ENCODE data around the gene OR10A5.
"Not testable (repeated sequence)": the region's sequence is repeated elsewhere in the genome, so short reads cannot be mapped to it uniquely, and the experiment has no call there.

The OR10A5 gene

GRCh38 chr11:6876325-6876724 is 30.8 kb downstream of the OR10A5 start, which contains the start of gene OR10A4:
TSS of gene OR10A4 (plus strand) at chr11:6876625. CDS start at chr11:6876648, 23 bp downstream.
- no peaks in the 10 kb centered on the region for H3K9me3 ChIP-seq (ENCODE audit: insufficient read depth, low read depth, low read length)
- H3K4me3 ChIP-seq (ENCODE audit: low read length) = no peak within 1 kb of the TSS
- no peaks in the 10 kb centered on the region for H3K36me3 ChIP-seq (ENCODE audit: insufficient read depth, low read length)
- no peak within 1 kb of the TSS for H3K27ac ChIP-seq (ENCODE audit: low read depth, low read length)
- H3K9ac ChIP-seq (ENCODE audit: low read depth, low read length) = no peak within 1 kb of the TSS
- H3K27me3 ChIP-seq (ENCODE audit: insufficient read depth, low read length) = no peaks in the 10 kb centered on the region
- H3K4me1 ChIP-seq (ENCODE audit: insufficient read depth, low read length) = no peaks in the 10 kb centered on the region
- 97% methylated on average over 1 of the region's 1 CpG for WGBS

GRCh38 chr11:6876914-6877313 is 31.4 kb downstream of the OR10A5 start:
- Histone ChIP-seq H3K9me3 (ENCODE audit: insufficient read depth, low read depth, low read length) (no peaks in the 10 kb centered on the region), H3K9ac (ENCODE audit: low read depth, low read length) (no peak overlapping the region), H3K4me1 (ENCODE audit: insufficient read depth, low read length) (no peaks in the 10 kb centered on the region), H3K4me3 (ENCODE audit: low read length) (no peak overlapping the region), H3K27ac (ENCODE audit: low read depth, low read length) (no peak overlapping the region), H3K27me3 (ENCODE audit: insufficient read depth, low read length) (no peaks in the 10 kb centered on the region), H3K36me3 (ENCODE audit: insufficient read depth, low read length) (no peaks in the 10 kb centered on the region)
- WGBS = 95% methylated on average over 3 of the region's 3 CpGs

GRCh38 chr11:6882751-6883150 is 37.3 kb downstream of the OR10A5 start:
- H3K27me3 ChIP-seq (ENCODE audit: insufficient read depth, low read length) = no peaks in the 10 kb centered on the region
- no peaks in the 10 kb centered on the region for H3K36me3 ChIP-seq (ENCODE audit: insufficient read depth, low read length)
- no peaks in the 10 kb centered on the region for H3K4me1 ChIP-seq (ENCODE audit: insufficient read depth, low read length)
- H3K9me3 ChIP-seq (ENCODE audit: insufficient read depth, low read depth, low read length) = no peaks in the 10 kb centered on the region
- no peak overlapping the region for H3K9ac ChIP-seq (ENCODE audit: low read depth, low read length)
- no peak overlapping the region for H3K4me3 ChIP-seq (ENCODE audit: low read length)
- H3K27ac ChIP-seq (ENCODE audit: low read depth, low read length) = no peak overlapping the region

- not testable (repeated sequence) for H3K4me1 ChIP-seq (ENCODE audit: insufficient read depth, low read length); H3K27me3 ChIP-seq (ENCODE audit: insufficient read depth, low read length); H3K9me3 ChIP-seq (ENCODE audit: insufficient read depth, low read depth, low read length); H3K4me3 ChIP-seq (ENCODE audit: low read length); H3K27ac ChIP-seq (ENCODE audit: low read depth, low read length); H3K36me3 ChIP-seq (ENCODE audit: insufficient read depth, low read length); H3K9ac ChIP-seq (ENCODE audit: low read depth, low read length)
- 86% methylated on average over 5 of the region's 5 CpGs for WGBS
Observed at GRCh38 chr11:6887711-6888110, 42.2 kb downstream of the OR10A5 start.

- no peak overlapping the region for H3K9ac ChIP-seq (ENCODE audit: low read depth, low read length)
- H3K9me3 ChIP-seq (ENCODE audit: insufficient read depth, low read depth, low read length) = peaks cover 6% of the 10 kb centered on the region; the same call in 1 of the 2 replicates
- H3K36me3 ChIP-seq (ENCODE audit: insufficient read depth, low read length) = no peaks in the 10 kb centered on the region
- no peak overlapping the region for H3K27ac ChIP-seq (ENCODE audit: low read depth, low read length)
- H3K27me3 ChIP-seq (ENCODE audit: insufficient read depth, low read length) = no peaks in the 10 kb centered on the region
- WGBS = 97% methylated on average over 4 of the region's 4 CpGs
- H3K4me1 ChIP-seq (ENCODE audit: insufficient read depth, low read length) = no peaks in the 10 kb centered on the region
- H3K4me3 ChIP-seq (ENCODE audit: low read length) = no peak overlapping the region
Observed at GRCh38 chr11:6888830-6889229, 43.3 kb downstream of the OR10A5 start.

- 100% methylated on average over 1 of the region's 1 CpG for WGBS
- H3K4me1 ChIP-seq (ENCODE audit: insufficient read depth, low read length) = no peaks in the 10 kb centered on the region
- H3K4me3 ChIP-seq (ENCODE audit: low read length) = no peak overlapping the region
- H3K9me3 ChIP-seq (ENCODE audit: insufficient read depth, low read depth, low read length) = peaks cover 6% of the 10 kb centered on the region; the same call in 1 of the 2 replicates
- no peak overlapping the region for H3K27ac ChIP-seq (ENCODE audit: low read depth, low read length)
- H3K9ac ChIP-seq (ENCODE audit: low read depth, low read length) = no peak overlapping the region
- no peaks in the 10 kb centered on the region for H3K27me3 ChIP-seq (ENCODE audit: insufficient read depth, low read length)
- H3K36me3 ChIP-seq (ENCODE audit: insufficient read depth, low read length) = no peaks in the 10 kb centered on the region
Observed at GRCh38 chr11:6889835-6890234, 44.4 kb downstream of the OR10A5 start.

- no peaks in the 10 kb centered on the region for H3K27me3 ChIP-seq (ENCODE audit: insufficient read depth, low read length)
- 100% methylated on average over 2 of the region's 2 CpGs for WGBS
Observed at GRCh38 chr11:6892400-6892799, 46.9 kb downstream of the OR10A5 start, which contains the start of gene OR2D2. TSS of gene OR2D2 (minus strand) at chr11:6892500. CDS start at chr11:6892500, 0 bp downstream.

GRCh38 chr11:6894097-6894496 is 48.6 kb downstream of the OR10A5 start:
- no peaks in the 10 kb centered on the region for H3K27me3 ChIP-seq (ENCODE audit: insufficient read depth, low read length)
- no peak overlapping the region for H3K9ac ChIP-seq (ENCODE audit: low read depth, low read length)
- no peaks in the 10 kb centered on the region for H3K4me1 ChIP-seq (ENCODE audit: insufficient read depth, low read length)
- H3K4me3 ChIP-seq (ENCODE audit: low read length) = no peak overlapping the region
- H3K36me3 ChIP-seq (ENCODE audit: insufficient read depth, low read length) = no peaks in the 10 kb centered on the region
- no peak overlapping the region for H3K27ac ChIP-seq (ENCODE audit: low read depth, low read length)
- H3K9me3 ChIP-seq (ENCODE audit: insufficient read depth, low read depth, low read length) = no peaks in the 10 kb centered on the region

More at GRCh38 chr11:6892400-6892799, 46.9 kb downstream of the OR10A5 start, which contains the start of gene OR2D2:
- peaks cover 6% of the 10 kb centered on the region; the same call in 1 of the 2 replicates for H3K9me3 ChIP-seq (ENCODE audit: insufficient read depth, low read depth, low read length)
- no peaks in the 10 kb centered on the region for H3K4me1 ChIP-seq (ENCODE audit: insufficient read depth, low read length)
- H3K9ac ChIP-seq (ENCODE audit: low read depth, low read length) = no peak within 1 kb of the TSS
- no peak within 1 kb of the TSS for H3K4me3 ChIP-seq (ENCODE audit: low read length)
- H3K36me3 ChIP-seq (ENCODE audit: insufficient read depth, low read length) = no peaks in the 10 kb centered on the region
- H3K27ac ChIP-seq (ENCODE audit: low read depth, low read length) = no peak within 1 kb of the TSS

GRCh38 chr11:6895010-6895409 is 49.5 kb downstream of the OR10A5 start:
- Histone ChIP-seq H3K9ac (ENCODE audit: low read depth, low read length) (no peak overlapping the region), H3K9me3 (ENCODE audit: insufficient read depth, low read depth, low read length) (no peaks in the 10 kb centered on the region), H3K4me1 (ENCODE audit: insufficient read depth, low read length) (no peaks in the 10 kb centered on the region), H3K27me3 (ENCODE audit: insufficient read depth, low read length) (no peaks in the 10 kb centered on the region), H3K4me3 (ENCODE audit: low read length) (no peak overlapping the region), H3K27ac (ENCODE audit: low read depth, low read length) (no peak overlapping the region), H3K36me3 (ENCODE audit: insufficient read depth, low read length) (no peaks in the 10 kb centered on the region)

Measured in HUES64 (cell line).